Naive thymus-derived CD8-positive, alpha-beta T cell (primary cell): ENCODE data around the gene OSBPL6. TPM values are rescaled to one million over a fixed set of nuclear protein-coding genes. Genes with fewer than 3 reads are reported as not detected.
"Not testable (repeated sequence)": the region's sequence is repeated elsewhere in the genome, so short reads cannot be mapped to it uniquely, and the experiment has no call there.

Experiments used
- ATAC-seq, 2 donors: fragments of 150-1000 bp; cut with Tn5 transposase in 1 of 2; sonication (Bioruptor Pico), chemical (Tn5 transposase) in 1 of 2; 1 replicate in 1 of 2; 2 replicates in 1 of 2; pipeline ENCODE4 v1.10.0; 2021; ENCODE audit warnings: mild to moderate bottlenecking in 2 of 2, moderate library complexity in 2 of 2
- POLR2A ChIA-PET: fragments of 350-600 bp; sonication (Branson Sonifier 250); formaldehyde crosslinking; loops from one replicate; lab custom pipeline; 2021; ENCODE audit warnings: antibody characterized with exemption; lab: Charles Lee
- DNase-seq, 10 donors: peaks; one replicate each; pipeline versions ENCODE4 v3.0.0 to v3.0.0-alpha.2; 2020 to 2022
- H3K27ac Mint-ChIP-seq, 10 donors: one replicate each; pipeline ENCODE4 v1.8.0; 2020 to 2022; ENCODE audit warnings: mild to moderate bottlenecking in 10 of 10, mixed read lengths in 10 of 10, moderate library complexity in 4 of 10, inconsistent platforms in 1 of 10
- H3K27me3 Mint-ChIP-seq, 5 donors: one replicate each; pipeline ENCODE4 v1.8.0; 2021 to 2022; ENCODE audit warnings: mixed read lengths in 5 of 5
- H3K36me3 Mint-ChIP-seq, 3 donors: one replicate each; pipeline ENCODE4 v1.8.0; 2020 to 2022; ENCODE audit warnings: mixed read lengths in 3 of 3, mild to moderate bottlenecking in 2 of 3, inconsistent platforms in 1 of 3
- H3K4me1 Mint-ChIP-seq, 4 donors: one replicate each; pipeline ENCODE4 v1.8.0; 2021 to 2022; ENCODE audit warnings: mixed read lengths in 4 of 4
- H3K4me3 Mint-ChIP-seq, 10 donors: one replicate each; pipeline ENCODE4 v1.8.0; 2020 to 2022; ENCODE audit warnings: mild to moderate bottlenecking in 10 of 10, mixed read lengths in 10 of 10, moderate library complexity in 6 of 10, inconsistent platforms in 1 of 10
- H3K9me3 Mint-ChIP-seq, 9 donors: one replicate each; pipeline ENCODE4 v1.8.0; 2020 to 2022; ENCODE audit warnings: mixed read lengths in 9 of 9, mild to moderate bottlenecking in 3 of 9, inconsistent platforms in 1 of 9, moderate library complexity in 1 of 9
- polyA plus RNA-seq, 3 donors: library from polyadenylated mRNA; unstranded; fragments of 300-500 nt; fragmentation: Illumina TruSeq; gene quantifications; one replicate each; pipeline ENCODE4 v1.2.3, GENCODE V29; 2021
- total RNA-seq, 8 experiments: library from RNA in 2 of 8; stranded (reverse) in 2 of 8; gene quantifications; one replicate each; pipeline ENCODE4 v1.2.3 and lab custom pipeline; 2021 to 2026

OSBPL6 gene
- total and polyA plus RNA-seq, 5 experiments from 2014 or later, result 0.16 to 0.67 TPM; not detected in 3

DNA sequence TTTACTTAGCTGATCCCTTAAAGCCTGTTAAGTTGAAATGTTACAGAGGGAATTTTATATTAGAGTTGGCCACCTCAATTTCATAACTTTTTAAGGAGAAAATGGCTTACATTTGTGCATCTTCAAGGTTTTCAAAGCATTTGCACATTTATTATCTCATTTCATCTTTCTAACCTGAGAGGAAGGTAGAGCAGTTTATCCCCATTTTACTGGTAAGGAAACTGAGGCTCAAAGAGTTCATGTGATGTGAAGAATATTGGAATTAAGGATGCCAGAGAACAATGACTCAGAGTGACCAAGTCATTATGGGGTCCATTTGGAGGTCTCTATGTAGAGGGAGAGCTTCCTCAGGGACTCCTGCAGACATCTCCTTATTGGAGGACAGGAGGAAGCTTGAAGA is 221.7 kb downstream of the OSBPL6 start:
- no peak overlapping the region for H3K4me3 Mint-ChIP-seq
- peaks cover 20 to 31% (median 30%) of the 10 kb centered on the region in 4 donors for H3K4me1 Mint-ChIP-seq
- H3K27ac Mint-ChIP-seq, result no peak overlapping the region
- H3K36me3 Mint-ChIP-seq, result peaks cover 0 to 9% (median 0%) of the 10 kb centered on the region in 3 donors
- no peak for DNase-seq
- H3K27me3 Mint-ChIP-seq, result no peaks in the 10 kb centered on the region
- ATAC-seq, result no peak
- no peaks in the 10 kb centered on the region for H3K9me3 Mint-ChIP-seq
- POLR2A ChIA-PET, result no interaction called here

DNA sequence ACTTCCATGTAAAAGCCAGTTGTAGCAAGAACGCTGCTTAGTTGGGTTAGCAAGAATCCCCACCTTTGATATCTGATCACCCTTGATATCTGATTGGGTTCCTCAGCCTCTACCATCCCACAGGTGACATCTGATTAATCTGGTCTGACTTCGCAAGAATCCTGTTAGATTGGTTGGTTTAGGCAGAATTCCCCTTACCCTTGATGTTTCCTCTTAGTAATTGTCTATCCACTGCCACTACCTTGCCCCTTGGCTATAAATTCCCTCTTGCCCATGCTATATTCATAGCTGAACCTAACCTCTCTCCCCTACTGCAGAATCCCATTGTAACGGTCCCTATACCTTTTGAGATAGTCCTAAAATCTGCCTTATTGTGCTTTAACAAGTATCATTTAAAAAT is 223.6 kb downstream of the OSBPL6 start:
- ATAC-seq (no peak), DNase-seq (no peak)
- POLR2A ChIA-PET, result interaction anchor here (0.8 kb wide), 1 partner anchor 33 kb away, joined by 4 read pairs; the partner anchor contains the start of genes PJVK and PRKRA
- peaks cover 0 to 4% (median 0%) of the 10 kb centered on the region in 9 donors for H3K9me3 Mint-ChIP-seq
- no peak overlapping the region for H3K4me3 Mint-ChIP-seq
- no peak overlapping the region for H3K27ac Mint-ChIP-seq
- peaks cover 20 to 30% (median 28%) of the 10 kb centered on the region in 4 donors for H3K4me1 Mint-ChIP-seq
- H3K27me3 Mint-ChIP-seq, result no peaks in the 10 kb centered on the region
- peaks cover 0 to 20% (median 0%) of the 10 kb centered on the region in 3 donors for H3K36me3 Mint-ChIP-seq

DNA sequence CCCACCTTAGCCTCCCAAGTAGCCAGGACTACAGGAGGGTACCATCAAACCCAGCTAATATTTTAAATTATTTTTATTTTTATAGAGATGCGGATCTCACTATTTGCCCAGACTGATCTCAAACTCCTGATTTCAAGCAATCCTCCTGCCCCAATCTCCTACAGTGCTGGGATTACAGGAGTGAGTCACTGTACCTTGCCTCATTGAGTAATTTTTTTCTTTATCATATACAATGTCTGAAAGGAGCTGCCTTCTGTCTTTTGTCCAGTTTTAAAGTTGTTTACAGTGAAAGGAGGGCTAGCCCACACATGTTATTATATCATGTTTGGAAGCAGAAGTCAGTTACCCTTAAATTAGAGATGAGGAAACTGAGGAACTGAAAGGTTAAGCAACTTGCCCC is 224.1 kb downstream of the OSBPL6 start:
- POLR2A ChIA-PET, result interaction anchor here (0.8 kb wide), 1 partner anchor 33 kb away, joined by 4 read pairs; the partner anchor contains the start of genes PJVK and PRKRA
- Mint-ChIP-seq H3K9me3 (peaks cover 0 to 4% (median 0%) of the 10 kb centered on the region in 9 donors), H3K27ac (no peak overlapping the region), H3K36me3 (peaks cover 0 to 25% (median 0%) of the 10 kb centered on the region in 3 donors), H3K4me3 (no peak overlapping the region), H3K27me3 (no peaks in the 10 kb centered on the region), H3K4me1 (peaks cover 17 to 26% (median 23%) of the 10 kb centered on the region in 4 donors)
- ATAC-seq, result no peak
- no peak for DNase-seq

DNA sequence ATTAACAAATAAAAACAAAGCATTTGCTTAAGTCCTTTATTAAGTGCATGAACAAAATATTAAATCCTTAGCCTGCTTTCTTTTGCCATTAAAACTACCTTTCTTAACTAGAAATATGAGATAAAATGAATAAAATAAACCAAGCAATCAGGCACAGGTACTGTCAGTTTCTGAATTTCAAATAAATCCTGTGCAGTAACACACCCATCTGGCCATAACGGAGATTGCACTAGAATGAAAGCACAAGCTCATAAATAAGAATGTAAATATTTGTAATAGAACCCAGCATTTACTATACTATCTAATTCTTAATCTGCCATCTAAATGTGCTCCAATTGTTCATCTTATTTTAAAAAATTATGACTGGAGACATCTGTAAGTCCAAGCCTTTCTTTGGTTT is 224.8 kb downstream of the OSBPL6 start:
- Mint-ChIP-seq H3K36me3 (peaks cover 0 to 32% (median 1%) of the 10 kb centered on the region in 3 donors), H3K9me3 (peaks cover 0 to 7% (median 1%) of the 10 kb centered on the region in 9 donors), H3K4me3 (no peak overlapping the region), H3K27ac (no peak overlapping the region), H3K27me3 (no peaks in the 10 kb centered on the region), H3K4me1 (peaks cover 13 to 25% (median 18%) of the 10 kb centered on the region in 4 donors)
- POLR2A ChIA-PET, result interaction anchor here (1.0 kb wide), 1 partner anchor 29 kb away, joined by 3 read pairs; no protein-coding TSS in a partner anchor
- DNase-seq, result no peak
- no peak for ATAC-seq

DNA sequence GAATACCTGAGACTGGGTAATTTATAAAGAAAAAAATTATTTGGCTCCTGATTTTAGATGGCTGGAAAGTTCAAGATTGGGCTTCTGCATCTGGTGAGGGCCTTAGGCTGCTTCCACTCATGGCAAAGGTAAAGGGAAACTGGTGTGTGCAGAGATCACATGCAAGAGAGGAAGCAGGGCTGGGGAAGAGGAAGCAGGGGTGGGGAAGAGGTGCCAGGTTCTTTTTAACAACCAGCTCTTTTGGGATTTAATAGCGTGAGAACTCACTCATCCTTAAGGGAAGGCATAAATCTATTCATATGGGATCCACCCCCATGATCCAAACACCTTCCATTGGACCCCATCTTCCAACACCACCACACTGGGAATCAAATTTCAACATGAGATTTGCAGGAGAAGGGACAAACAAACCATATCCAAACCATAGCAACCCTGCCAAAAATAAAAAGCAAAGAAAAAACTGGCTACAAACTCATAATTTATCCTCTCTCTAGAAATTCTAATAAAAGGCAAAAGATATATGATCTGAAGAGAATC is 226.2 kb downstream of the OSBPL6 start:
- DNase-seq (no peak), ATAC-seq (no peak)
- Mint-ChIP-seq H3K4me1 (peaks cover 2 to 18% (median 12%) of the 10 kb centered on the region in 4 donors), H3K27ac (peak overlapping the region in 1 of 10 donors; percentile 54), H3K4me3 (no peak overlapping the region), H3K27me3 (no peaks in the 10 kb centered on the region), H3K36me3 (peaks cover 7 to 45% (median 16%) of the 10 kb centered on the region in 3 donors), H3K9me3 (peaks cover 2 to 21% (median 9%) of the 10 kb centered on the region in 9 donors)
- POLR2A ChIA-PET, result no interaction called here

DNA sequence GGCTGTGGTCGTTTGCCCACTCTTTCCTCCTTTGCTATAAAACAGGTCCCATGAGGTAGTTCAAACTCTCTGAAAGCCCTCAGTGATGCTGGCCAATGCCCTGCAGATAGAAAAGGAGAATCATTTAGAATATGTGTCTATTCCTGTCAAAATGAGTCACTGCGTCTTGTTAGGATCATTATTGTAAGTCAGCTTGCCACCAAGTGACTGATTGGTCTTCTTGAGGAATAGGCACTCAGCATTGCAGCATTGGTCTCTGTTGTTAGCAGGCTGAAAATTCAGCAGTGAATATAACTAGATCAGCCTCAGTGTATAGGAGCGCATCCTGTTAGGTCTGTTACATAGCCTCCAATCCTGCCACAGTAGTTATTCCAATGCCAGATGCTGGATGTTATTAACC is 227.8 kb downstream of the OSBPL6 start:
- H3K4me3 Mint-ChIP-seq, result no peak overlapping the region
- peaks cover 21 to 57% (median 31%) of the 10 kb centered on the region in 3 donors for H3K36me3 Mint-ChIP-seq
- DNase-seq (no peak), ATAC-seq (no peak)
- H3K9me3 Mint-ChIP-seq, result peaks cover 2 to 30% (median 14%) of the 10 kb centered on the region in 9 donors
- peaks cover 0 to 8% (median 7%) of the 10 kb centered on the region in 4 donors for H3K4me1 Mint-ChIP-seq
- no peak overlapping the region for H3K27ac Mint-ChIP-seq
- POLR2A ChIA-PET, result no interaction called here
- H3K27me3 Mint-ChIP-seq, result no peaks in the 10 kb centered on the region

DNA sequence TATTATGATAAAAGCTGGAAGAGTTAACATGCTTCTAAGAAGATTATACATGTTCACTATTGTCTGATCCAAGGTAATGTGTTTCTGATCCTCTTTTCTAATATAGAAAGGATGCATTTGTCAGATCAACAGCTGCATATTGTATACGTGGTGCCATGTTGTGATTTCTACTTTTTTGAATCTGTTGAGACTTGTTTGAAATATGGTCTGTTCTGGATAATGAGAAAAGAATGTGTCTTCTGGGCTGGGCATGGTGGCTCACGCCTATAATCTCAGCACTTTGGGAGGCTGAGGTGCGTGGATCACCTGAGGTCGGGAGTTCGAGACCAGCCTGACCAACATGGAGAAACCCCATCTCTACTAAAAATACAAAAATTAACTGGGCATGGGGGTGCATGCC is 229.4 kb downstream of the OSBPL6 start:
- DNase-seq, H3K4me3 Mint-ChIP-seq, H3K27me3 Mint-ChIP-seq, ATAC-seq, H3K27ac Mint-ChIP-seq, H3K4me1 Mint-ChIP-seq: not testable (repeated sequence)
- H3K9me3 Mint-ChIP-seq, result peaks cover 2 to 30% (median 14%) of the 10 kb centered on the region in 9 donors
- POLR2A ChIA-PET, result interaction anchor here (1.6 kb wide), 1 partner anchor 9 kb away, joined by 4 read pairs; no protein-coding TSS in a partner anchor
- H3K36me3 Mint-ChIP-seq, result peaks cover 32 to 68% (median 32%) of the 10 kb centered on the region in 3 donors

DNA sequence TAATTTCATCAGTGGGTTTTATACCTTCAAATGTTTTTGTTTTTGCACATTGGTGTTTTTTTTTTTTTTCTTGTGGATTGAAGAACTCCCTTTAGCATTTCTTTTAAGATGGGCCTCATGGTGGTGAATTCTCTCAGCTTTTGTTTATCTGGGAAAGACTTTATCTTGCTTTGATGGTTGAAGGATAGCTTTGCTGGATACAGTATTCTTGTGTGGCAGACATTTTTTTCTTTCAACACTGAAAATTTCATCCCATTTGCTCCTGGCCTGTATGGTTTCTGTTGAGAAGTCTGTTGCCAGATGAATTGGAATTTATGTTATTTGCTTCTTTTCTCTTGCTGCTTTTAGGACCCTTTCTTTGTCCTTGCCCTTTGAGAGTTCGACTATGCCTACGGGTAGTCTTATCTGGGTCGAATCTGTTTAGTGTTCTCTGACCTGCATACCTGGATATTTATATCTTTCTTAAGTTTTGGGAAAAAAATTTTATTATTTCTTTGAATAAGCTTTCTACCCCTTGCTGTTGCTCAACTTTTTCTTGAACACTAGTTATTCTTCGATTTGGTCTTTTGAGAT is 231.0 kb downstream of the OSBPL6 start:
- DNase-seq, result no peak
- Mint-ChIP-seq H3K4me1 (peaks cover 0 to 6% (median 4%) of the 10 kb centered on the region in 4 donors), H3K27ac (no peak overlapping the region), H3K4me3 (no peak overlapping the region), H3K27me3 (no peaks in the 10 kb centered on the region), H3K9me3 (peaks cover 2 to 30% (median 14%) of the 10 kb centered on the region in 9 donors), H3K36me3 (peaks cover 34 to 67% (median 46%) of the 10 kb centered on the region in 3 donors)
- POLR2A ChIA-PET, result interaction anchor here (0.7 kb wide), 1 partner anchor 70 kb away, joined by 3 read pairs; no protein-coding TSS in a partner anchor
- no peak for ATAC-seq

DNA sequence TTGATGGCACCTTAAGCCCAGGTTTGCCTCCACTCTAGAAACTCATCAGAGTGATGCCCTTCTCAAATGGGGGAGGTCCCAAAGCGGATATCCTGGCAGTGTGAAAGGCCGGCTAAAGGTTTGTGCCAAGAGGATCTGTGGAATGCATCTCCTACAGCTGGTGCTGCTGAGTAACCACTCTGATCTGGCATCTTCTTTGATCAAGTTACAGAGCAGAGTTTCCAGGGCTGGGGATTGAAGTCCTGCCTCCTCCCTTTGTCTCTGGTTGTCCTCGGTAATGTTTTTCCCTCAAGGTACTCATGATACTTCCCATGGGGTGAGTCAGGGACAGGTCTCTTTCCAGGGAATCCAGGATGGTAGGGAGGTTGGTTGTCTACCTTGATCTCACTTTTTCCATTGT is 232.1 kb downstream of the OSBPL6 start:
- Mint-ChIP-seq H3K9me3 (peaks cover 2 to 30% (median 14%) of the 10 kb centered on the region in 9 donors), H3K4me1 (peaks cover 0 to 6% (median 2%) of the 10 kb centered on the region in 4 donors), H3K4me3 (no peak overlapping the region), H3K27me3 (no peaks in the 10 kb centered on the region), H3K36me3 (peaks cover 39 to 66% (median 57%) of the 10 kb centered on the region in 3 donors), H3K27ac (no peak overlapping the region)
- DNase-seq (no peak), ATAC-seq (no peak)
- POLR2A ChIA-PET, result no interaction called here

DNA sequence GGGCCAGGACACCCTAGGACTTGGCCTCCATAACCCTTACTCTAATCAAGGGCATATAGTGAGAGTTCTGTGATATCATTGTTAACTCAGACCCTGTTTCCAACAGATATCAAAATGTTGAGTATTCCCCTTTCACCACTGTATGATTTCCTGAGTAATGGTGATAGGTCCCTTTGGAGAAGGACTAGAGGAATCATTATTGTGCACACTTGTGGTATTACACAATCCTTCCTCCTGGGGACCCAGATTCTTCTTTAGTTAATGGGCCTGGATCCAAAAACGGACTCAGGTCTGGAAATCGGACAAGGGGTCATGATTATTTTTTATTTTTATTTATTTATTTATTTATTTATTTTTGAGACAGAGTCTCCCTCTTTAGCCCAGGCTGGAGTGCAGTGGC is 233.1 kb downstream of the OSBPL6 start:
- POLR2A ChIA-PET, result interaction anchor here (2.0 kb wide), 1 partner anchor 23 kb away, joined by 8 read pairs; the partner anchor contains the start of genes PJVK and PRKRA
- Mint-ChIP-seq H3K36me3 (peaks cover 39 to 67% (median 61%) of the 10 kb centered on the region in 3 donors), H3K4me1 (peaks cover 0 to 6% (median 2%) of the 10 kb centered on the region in 4 donors), H3K27me3 (no peaks in the 10 kb centered on the region), H3K4me3 (no peak overlapping the region), H3K27ac (no peak overlapping the region), H3K9me3 (peaks cover 2 to 30% (median 14%) of the 10 kb centered on the region in 9 donors)
- DNase-seq, result no peak
- ATAC-seq, result no peak

DNA sequence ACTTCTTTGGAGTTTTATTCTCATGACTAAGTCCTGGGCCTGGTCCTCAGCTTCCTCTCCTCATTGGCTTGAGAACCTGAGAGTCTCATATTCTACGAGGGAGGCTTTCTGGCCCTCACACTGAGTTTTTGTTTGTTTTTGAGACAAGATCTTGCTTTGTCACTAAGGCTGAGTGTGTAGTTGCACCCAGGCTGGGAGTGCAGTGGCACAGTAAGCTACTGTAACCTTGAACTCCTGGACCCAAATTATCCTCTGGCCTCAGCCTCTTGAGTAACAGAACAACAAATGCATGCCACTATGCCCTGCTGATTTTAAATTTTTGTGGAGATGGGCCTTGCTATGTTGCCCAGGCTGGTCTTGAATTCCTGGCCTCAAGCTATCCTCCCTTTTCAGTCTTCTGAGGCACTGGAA is 234.1 kb downstream of the OSBPL6 start:
- H3K9me3 Mint-ChIP-seq, result peaks cover 2 to 30% (median 14%) of the 10 kb centered on the region in 9 donors
- H3K27ac Mint-ChIP-seq, result peak overlapping the region in 4 of 10 donors; percentile 7 to 76 (median 30)
- peaks cover 0 to 6% (median 2%) of the 10 kb centered on the region in 4 donors for H3K4me1 Mint-ChIP-seq
- DNase-seq, result no peak
- no peak for ATAC-seq
- peaks cover 43 to 76% (median 55%) of the 10 kb centered on the region in 3 donors for H3K36me3 Mint-ChIP-seq
- H3K27me3 Mint-ChIP-seq, result no peaks in the 10 kb centered on the region
- POLR2A ChIA-PET, result interaction anchor here (2.0 kb wide), 1 partner anchor 22 kb away, joined by 8 read pairs; the partner anchor contains the start of genes PJVK and PRKRA
- H3K4me3 Mint-ChIP-seq, result no peak overlapping the region

DNA sequence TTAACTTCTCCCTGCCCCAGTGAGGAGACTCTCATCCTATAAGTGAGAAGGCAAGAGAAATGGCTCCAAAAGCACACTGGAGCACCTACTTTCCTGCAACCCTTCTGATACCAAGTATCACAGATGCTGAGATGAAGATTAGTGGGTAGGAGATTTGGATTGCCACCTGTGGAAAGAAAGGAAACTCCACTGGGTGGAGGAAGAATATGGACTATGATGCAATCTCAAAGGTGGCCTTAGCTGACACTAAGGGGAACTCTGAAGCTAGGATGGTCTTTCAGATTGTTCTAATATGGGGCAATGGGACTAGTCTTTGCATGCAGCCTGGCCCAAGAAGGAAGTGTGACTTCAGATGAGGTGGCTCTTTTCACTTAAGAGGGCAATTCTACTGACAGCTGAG is 235.0 kb downstream of the OSBPL6 start:
- H3K27ac Mint-ChIP-seq, result peak overlapping the region in 5 of 10 donors; percentile 28 to 76 (median 50)
- no peak overlapping the region for H3K4me3 Mint-ChIP-seq
- DNase-seq (no peak), ATAC-seq (no peak)
- POLR2A ChIA-PET, result interaction anchor here (2.0 kb wide), 1 partner anchor 21 kb away, joined by 8 read pairs; the partner anchor contains the start of genes PJVK and PRKRA
- H3K4me1 Mint-ChIP-seq, result peaks cover 0 to 4% (median 2%) of the 10 kb centered on the region in 4 donors
- H3K27me3 Mint-ChIP-seq, result no peaks in the 10 kb centered on the region
- H3K36me3 Mint-ChIP-seq, result peaks cover 39 to 84% (median 50%) of the 10 kb centered on the region in 3 donors
- H3K9me3 Mint-ChIP-seq, result peaks cover 2 to 21% (median 13%) of the 10 kb centered on the region in 9 donors
